ENCODE data around the gene SELPLG.

SELPLG gene

DNA sequence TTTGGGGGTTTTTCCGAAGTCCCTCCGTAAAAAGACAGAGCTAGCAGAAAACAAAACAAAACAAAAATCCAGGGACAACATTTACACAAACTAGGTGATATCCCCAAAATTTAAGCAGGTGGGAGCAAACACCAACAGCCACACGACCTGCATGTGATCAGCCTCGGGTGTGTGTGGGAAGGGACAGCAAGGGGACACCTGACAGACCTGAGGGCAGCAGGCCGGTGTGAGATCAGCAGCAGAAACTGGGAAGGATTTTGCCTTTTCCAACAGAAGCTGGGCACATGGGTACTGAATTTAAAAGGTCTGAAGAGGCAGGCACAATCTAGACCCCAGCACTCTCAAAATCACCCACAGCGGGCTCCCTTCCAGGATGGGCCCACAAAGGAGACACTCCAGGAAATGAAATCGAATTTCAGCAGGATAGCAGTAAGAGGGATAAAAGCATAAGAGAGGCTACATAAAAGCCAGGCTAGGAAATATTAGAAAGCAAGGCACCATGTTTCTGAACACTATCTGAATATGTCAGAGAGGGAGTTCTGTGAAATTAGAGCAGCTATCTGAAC, 36.5 kb upstream of the SELPLG start:
- DNase-seq (ENCODE audit: low read depth in 1 of 2, low spot score in 1 of 2): no peak
- Histone ChIP-seq H3K27me3 (ENCODE audit: insufficient read depth, poor library complexity, severe bottlenecking) (no peaks in the 10 kb centered on the region), H3K4me3 (replicated peaks; ENCODE audit: insufficient read depth, low read length) (no peak overlapping the region), H3K27ac (replicated peaks) (no peak overlapping the region)
- no peak for TF ChIP-seq GABPA (IDR thresholded peaks at IDR 0.05; ENCODE audit: low read depth)
- TF ChIP-seq, protein P1, sequence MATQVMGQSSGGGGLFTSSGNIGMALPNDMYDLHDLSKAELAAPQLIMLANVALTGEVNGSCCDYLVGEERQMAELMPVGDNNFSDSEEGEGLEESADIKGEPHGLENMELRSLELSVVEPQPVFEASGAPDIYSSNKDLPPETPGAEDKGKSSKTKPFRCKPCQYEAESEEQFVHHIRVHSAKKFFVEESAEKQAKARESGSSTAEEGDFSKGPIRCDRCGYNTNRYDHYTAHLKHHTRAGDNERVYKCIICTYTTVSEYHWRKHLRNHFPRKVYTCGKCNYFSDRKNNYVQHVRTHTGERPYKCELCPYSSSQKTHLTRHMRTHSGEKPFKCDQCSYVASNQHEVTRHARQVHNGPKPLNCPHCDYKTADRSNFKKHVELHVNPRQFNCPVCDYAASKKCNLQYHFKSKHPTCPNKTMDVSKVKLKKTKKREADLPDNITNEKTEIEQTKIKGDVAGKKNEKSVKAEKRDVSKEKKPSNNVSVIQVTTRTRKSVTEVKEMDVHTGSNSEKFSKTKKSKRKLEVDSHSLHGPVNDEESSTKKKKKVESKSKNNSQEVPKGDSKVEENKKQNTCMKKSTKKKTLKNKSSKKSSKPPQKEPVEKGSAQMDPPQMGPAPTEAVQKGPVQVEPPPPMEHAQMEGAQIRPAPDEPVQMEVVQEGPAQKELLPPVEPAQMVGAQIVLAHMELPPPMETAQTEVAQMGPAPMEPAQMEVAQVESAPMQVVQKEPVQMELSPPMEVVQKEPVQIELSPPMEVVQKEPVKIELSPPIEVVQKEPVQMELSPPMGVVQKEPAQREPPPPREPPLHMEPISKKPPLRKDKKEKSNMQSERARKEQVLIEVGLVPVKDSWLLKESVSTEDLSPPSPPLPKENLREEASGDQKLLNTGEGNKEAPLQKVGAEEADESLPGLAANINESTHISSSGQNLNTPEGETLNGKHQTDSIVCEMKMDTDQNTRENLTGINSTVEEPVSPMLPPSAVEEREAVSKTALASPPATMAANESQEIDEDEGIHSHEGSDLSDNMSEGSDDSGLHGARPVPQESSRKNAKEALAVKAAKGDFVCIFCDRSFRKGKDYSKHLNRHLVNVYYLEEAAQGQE (IDR thresholded peaks at IDR 0.05; ENCODE audit: insufficient replicate concordance, low read depth): no peak
- no peak for TF ChIP-seq SPI1 (IDR thresholded peaks at IDR 0.05; ENCODE audit: borderline replicate concordance, low read depth)
- TF ChIP-seq POLR2AphosphoS5 (IDR thresholded peaks at IDR 0.05; ENCODE audit: low read depth): no peak
- TF ChIP-seq, protein P2, sequence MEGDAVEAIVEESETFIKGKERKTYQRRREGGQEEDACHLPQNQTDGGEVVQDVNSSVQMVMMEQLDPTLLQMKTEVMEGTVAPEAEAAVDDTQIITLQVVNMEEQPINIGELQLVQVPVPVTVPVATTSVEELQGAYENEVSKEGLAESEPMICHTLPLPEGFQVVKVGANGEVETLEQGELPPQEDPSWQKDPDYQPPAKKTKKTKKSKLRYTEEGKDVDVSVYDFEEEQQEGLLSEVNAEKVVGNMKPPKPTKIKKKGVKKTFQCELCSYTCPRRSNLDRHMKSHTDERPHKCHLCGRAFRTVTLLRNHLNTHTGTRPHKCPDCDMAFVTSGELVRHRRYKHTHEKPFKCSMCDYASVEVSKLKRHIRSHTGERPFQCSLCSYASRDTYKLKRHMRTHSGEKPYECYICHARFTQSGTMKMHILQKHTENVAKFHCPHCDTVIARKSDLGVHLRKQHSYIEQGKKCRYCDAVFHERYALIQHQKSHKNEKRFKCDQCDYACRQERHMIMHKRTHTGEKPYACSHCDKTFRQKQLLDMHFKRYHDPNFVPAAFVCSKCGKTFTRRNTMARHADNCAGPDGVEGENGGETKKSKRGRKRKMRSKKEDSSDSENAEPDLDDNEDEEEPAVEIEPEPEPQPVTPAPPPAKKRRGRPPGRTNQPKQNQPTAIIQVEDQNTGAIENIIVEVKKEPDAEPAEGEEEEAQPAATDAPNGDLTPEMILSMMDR (IDR thresholded peaks at IDR 0.05; ENCODE audit: insufficient read depth, low read length): no peak

DNA sequence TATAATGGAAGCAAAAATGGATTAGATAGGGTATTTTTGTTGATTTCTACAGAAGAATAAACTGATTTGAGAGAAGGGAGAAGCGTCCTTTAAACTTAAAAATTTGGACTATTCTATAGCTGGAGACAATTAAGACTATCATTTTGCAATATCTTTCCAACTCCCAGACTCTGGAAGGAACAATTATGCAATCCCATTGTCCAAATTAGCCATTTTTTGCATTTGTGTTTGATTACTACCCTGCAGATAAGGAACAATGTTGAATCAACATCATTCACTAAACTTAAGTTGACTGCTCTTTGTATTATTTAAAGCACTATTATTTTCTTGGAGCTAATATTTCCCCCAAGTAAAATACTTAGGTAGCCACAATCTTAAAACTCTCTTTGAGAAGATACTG, 34.8 kb upstream of the SELPLG start:
- Histone ChIP-seq H3K27ac (replicated peaks) (no peak overlapping the region), H3K4me3 (replicated peaks; ENCODE audit: insufficient read depth, low read length) (no peak overlapping the region), H3K27me3 (ENCODE audit: insufficient read depth, poor library complexity, severe bottlenecking) (no peaks in the 10 kb centered on the region)
- DNase-seq (ENCODE audit: low read depth in 1 of 2, low spot score in 1 of 2): no peak
- TF ChIP-seq, protein P2 (IDR thresholded peaks at IDR 0.05; ENCODE audit: insufficient read depth, low read length): no peak
- TF ChIP-seq SPI1 (IDR thresholded peaks at IDR 0.05; ENCODE audit: borderline replicate concordance, low read depth): no peak
- TF ChIP-seq POLR2AphosphoS5 (IDR thresholded peaks at IDR 0.05; ENCODE audit: low read depth): no peak
- TF ChIP-seq, protein P1 (IDR thresholded peaks at IDR 0.05; ENCODE audit: insufficient replicate concordance, low read depth): no peak
- TF ChIP-seq GABPA (IDR thresholded peaks at IDR 0.05; ENCODE audit: low read depth): no peak

DNA sequence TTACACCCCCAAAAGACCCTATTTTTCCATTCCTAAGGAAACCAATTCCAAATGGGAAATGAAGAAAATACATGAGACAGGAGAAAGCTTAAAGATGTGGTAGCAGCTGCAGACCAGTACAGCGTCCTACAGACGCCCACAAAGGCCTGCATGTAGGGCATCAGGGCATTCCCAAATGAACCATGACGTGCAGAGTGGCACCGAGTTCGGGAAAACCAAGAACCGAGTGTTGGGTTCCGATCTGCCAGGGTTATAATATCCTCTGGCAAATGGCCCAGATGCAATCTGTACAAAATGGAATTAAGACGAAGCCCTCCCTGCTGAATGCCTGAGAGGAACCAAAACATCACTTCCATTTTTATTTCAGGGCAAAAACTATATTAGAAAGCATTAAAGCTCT, 34.4 kb upstream of the SELPLG start:
- H3K27me3 ChIP-seq (ENCODE audit: insufficient read depth, poor library complexity, severe bottlenecking): no peaks in the 10 kb centered on the region
- TF ChIP-seq POLR2AphosphoS5 (IDR thresholded peaks at IDR 0.05; ENCODE audit: low read depth) (no peak), SPI1 (IDR thresholded peaks at IDR 0.05; ENCODE audit: borderline replicate concordance, low read depth) (no peak), GABPA (IDR thresholded peaks at IDR 0.05; ENCODE audit: low read depth) (no peak)
- TF ChIP-seq, protein P1 (IDR thresholded peaks at IDR 0.05; ENCODE audit: insufficient replicate concordance, low read depth): no peak
- TF ChIP-seq, protein P2 (IDR thresholded peaks at IDR 0.05; ENCODE audit: insufficient read depth, low read length): no peak
- no peak overlapping the region for H3K27ac ChIP-seq (replicated peaks)
- DNase-seq (ENCODE audit: low read depth in 1 of 2, low spot score in 1 of 2): no peak
- no peak overlapping the region for H3K4me3 ChIP-seq (replicated peaks; ENCODE audit: insufficient read depth, low read length)
